NCI-H460 (cell line): ENCODE data around the gene AGAP2. TPM values are rescaled to one million over a fixed set of nuclear protein-coding genes. Genes with fewer than 3 reads are reported as not detected.

Source experiments
- DNase-seq: peaks from one replicate; pipeline ENCODE4 v3.0.0-alpha.2; 2016; ENCODE audit warnings: low read depth; ENCODE audit errors: extremely low read depth
- total RNA-seq: library from RNA; depleted of rRNA; stranded (reverse); fragments of >200 nt; shearing (Covaris generic); gene quantifications from 2 replicates; pipeline ENCODE4 v1.2.3, GENCODE V29; 2014

AGAP2 gene
- total RNA-seq, 1 experiment from 2014 or later: not detected

DNA sequence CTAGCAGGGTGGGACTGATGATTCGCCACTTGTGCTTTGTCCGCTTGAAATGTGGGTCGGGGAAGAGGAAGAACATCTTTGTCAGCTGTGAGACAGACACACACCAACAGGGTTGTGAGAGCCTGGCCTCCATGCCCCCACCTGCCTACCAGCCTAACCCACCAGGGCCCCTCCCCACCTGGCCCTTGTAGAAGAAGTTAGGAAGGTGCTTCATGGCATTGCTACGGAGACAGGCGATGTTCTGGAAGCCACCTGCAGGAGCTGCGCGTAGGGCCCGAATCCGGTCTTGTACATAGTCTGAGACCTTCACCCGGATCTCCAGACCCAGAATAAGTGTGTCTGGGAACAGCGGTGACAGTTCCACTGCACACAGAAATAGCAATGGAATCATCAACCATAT lies 31.1 kb upstream of the AGAP2 start:
- no peak for DNase-seq

DNA sequence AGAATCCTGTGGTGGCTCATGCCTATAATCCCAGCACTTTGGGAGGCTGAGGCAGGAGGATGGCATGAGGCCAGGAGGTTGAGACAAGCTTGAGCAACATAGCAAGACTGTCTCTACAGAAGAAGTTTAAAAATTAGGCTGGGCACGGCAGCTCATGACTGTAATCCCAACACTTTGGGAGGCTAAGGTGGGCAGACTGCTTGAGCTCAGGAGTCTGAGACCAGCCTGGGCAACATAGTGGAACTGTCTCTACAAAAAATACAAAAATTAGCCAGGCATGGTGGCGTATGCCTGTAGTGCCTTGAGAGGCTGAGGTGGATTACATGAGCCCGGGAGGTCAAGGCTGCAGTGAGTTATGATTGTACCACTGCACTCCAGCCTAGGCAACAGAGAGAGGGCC lies 29.3 kb upstream of the AGAP2 start:
- DNase-seq: no peak

DNA sequence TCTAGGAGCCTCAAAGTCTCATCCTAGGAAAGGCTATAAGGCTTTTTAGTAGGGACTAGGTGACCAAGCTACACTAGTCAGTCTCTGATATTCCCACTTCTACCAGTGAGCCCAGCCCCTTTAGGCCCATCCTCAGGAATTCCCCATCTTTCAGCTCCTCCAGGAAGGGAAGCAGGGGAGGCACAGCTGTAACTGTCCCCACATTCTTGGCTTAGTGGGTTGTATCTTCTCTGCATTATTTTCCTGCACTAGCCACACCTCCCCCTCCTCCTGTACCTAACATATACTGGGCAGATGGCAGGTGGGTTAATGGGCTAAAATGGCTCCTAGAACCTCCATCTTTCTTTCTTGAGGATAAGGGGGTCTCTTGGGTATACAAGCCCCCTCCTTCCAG lies 28.8 kb upstream of the AGAP2 start:
- no peak for DNase-seq

DNA sequence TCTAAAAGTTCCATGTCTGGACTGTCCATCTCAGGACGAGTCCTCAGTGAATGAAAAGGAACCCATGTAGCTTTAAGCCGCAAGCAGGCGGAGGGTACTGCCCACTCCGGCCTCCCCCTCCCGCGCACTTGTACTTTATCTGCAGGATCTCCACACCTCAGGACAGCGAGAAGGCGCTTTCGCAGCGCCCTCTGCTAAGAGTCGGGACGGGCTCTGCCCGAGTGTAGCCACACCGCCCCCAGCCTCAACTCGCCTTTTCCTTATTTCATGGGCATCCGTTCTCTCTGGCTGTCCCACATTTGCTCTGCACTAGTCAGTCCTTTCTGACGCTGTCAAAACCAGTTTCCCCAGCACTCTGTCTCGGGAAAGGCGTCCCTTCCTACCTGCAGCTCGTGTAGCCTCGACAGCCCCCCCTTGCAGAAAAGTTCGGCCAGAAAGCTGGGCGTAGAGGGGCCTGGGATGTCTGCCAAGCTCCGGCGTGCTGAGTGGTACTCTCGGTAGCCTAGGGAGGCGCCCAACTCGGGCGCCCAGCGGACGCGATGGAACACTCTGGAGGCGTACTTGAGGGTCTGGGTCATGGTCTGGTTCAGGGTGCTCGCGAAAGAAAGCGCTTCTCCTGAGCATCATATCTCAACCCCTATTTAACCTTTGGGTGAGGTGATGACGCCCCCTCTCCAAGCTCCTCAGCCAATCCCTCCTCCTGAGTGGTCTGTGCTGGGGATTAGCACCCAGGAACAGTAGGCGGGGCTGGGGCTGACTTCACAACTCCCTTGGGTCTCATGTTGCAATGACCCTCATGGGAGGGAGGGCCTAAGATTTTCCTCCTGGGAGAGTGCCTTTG lies 28.1 kb upstream of the AGAP2 start, which contains the start of gene CYP27B1:
Gene CYP27B1 (minus strand): TSS at position 615 of the 841 bp plus-strand sequence. CDS start 37 bp downstream, at position 578.
- DNase-seq: peak; percentile 64

DNA sequence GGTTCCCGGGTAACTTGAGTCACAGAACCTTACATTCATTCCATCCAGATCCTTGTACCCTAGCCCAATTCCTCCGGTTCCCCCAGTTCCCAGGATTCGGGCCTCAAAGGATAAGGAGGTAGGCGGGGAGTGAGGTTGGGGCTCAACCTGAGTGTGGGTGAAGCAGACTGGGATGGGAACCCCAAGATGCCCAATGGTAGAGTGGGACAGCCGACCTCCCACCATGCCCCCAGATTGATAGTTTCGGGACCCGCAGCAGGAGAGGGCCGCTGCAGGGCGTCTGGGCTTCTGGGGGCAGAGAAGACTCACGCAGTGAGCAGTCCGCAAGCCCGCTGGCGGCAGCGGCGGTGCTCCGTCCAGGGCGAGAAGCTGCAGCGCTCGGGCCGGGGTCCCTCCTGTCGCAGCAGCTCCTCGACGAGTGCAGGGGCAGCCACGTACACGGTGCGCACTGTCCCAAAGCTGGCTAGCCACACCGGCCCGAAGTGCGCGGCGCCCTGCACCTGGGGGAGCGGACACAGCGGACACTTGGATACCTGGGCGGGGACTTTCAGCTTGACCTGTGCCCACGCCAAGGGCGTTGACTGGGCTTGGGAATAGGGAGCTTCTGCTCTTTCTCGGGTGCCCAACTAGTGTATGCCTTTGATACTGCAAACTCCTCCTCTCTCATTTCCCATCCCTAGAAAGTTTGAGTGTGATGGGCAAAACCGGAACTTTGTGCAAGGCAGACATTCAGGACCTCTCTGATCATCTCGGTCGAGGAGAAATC lies 27.3 kb upstream of the AGAP2 start:
- DNase-seq: no peak

DNA sequence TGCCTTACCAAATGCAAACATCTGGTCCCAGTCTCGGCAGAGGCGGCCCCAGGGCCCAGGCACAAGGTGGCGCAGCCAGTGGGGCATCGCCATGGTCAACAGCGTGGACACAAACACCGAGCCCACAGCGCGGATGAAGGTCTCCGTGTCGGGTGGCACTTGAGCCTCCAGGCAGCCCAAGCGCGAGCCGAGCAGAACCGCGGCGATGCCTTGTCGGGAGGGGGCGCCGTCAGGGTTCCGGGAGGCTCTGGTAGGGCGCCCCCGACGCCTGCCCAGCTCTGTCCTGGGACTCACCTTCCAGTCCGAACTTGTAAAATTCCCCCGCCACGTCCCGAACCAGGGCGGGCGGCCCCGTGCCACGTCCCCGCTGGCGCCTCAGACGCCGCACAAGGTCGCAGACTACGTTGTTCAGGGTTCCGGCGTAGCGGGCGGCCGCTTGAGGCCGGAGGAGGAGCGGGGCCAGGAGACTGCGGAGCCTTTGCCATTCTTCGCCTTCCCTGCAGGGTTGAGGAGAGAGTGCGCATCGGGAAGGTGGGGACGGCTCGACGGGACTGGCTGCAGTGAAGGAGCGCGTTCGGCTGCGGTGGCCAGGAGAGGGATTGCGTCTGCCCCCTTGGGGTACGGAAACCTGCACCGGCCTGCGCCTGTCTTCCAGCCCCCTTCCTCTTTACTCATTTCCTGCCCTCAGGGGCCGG lies 26.6 kb upstream of the AGAP2 start:
- DNase-seq: no peak

DNA sequence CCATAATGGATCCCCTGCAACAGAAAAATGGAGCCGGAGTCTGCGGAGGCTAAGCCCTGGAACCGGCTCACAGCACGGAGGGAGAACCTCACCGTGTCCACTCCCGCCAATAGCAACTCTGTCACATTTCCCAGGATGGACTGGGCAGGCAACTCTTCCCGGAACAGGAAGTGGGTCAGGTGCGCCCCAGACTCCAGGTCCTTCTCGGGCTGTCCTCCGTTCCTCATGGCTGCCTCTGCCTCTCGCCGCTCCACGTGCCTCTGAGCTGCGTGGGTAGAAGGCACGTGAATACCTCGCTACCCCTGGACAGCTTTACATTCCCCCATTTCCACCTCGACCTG lies 26.1 kb upstream of the AGAP2 start:
- no peak for DNase-seq

DNA sequence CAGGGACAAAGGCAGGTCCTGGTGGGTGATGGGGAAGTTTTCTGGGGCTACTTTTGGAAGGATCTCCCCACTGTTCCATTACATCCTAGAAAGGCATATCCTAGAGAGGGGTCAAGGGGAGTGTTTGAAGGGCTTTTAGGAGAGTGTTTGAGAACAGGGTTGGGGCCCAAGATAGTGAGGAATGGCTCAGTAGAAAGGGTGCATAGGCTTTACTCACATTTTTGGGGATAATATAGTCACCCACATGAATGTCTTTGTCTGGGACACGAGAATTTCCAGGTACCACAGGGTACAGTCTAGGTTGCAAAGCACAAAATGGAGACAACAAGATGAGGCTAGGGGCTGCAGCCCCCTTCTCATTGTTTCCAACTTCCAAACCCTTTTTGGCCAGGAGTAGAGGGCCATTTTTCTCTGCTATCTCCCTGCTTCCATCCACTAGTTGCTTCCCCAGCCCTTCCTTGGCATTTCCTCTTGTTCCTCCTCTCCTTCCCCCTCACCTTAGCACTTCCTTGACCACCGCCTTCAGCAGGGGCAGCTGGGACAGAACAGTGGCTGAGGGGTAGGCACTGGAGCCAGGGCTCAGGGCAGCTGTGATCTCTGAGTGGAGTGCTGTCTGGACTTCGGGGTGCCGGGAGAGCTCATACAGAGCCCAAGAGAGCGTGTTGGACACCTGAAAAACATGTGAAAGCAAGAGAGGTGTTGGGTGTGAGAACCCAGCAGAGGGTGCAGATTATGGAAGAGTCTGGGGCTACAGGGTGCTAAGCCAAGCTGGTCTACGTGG lies 25.5 kb upstream of the AGAP2 start:
- DNase-seq: no peak

DNA sequence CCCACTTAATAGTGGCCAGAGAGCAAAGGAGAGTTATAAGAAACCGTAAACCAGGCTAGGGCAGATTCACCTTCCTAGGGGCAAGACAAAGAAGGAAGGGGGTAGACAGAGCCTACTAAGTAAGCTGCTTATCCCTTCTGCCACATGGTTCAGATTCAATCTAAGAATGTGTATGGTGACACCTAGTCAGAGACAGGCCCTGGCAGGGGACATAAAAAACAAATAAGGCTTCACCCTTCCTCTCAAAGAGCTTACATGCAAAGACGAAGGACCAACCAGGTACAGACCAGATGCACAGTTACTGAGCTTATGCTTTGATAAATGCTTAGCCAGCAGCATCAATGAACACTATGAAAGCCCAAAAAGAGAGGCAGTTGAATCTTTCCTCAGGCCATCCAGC lies 23.9 kb upstream of the AGAP2 start:
- no peak for DNase-seq

DNA sequence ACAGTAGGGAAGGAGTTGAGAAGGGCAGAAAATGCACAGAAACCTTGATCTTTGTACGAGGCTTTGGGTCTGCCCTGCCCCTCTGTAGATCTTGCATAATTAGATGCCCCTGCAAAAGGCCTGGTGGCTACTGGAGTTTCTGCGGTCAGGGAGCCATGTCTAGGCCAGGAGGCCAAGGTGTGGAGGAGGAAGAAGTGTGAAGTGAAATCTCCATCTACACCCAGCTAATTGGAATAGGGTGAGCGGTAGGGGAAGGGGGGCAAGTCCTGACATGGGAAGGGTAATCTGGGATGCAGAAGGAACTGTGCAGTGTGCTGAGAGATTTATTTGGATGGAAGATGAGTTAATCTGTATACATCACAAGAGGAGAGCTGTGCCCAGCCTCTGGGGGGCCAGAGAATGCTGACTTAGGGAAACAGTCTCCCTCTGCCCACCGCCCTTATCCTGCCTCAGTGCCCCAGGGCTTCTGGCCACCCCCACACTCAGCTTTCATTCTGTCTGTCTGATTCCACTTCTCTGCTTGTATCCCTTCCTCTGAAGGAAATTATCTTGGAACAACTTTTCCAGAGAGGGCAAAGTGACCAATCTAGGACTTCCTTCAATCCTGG lies 23.0 kb upstream of the AGAP2 start:
- DNase-seq: no peak

DNA sequence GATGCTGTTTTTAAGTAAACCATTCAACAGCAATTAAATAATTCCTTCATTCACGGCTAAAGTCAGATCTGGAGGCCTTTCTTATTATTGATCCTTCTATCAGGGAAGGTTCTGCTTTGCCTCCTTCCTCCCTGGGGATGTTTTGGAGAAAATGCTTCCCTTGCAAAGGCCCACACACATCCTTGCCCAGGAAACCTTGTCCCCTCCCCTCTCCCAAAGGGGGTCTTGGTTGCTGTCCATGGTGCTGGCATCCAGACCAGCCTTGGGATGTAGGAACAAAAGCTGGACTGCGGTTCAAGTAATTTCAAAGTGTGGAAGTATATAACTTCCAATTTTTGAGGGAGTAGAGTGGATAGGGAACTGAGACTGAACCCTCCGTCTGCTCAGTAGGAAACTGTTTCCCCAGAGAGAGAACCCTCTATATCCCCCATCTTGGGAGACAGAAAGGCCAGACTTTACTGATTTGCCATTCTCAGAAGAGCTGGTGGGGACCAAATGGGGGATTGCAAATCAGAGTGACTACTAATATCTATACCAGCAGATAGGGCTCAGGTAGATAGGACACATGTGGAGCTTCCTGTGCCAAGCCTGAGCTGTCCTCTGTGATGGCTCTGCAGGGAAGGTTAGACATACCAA lies 21.9 kb upstream of the AGAP2 start:
- no peak for DNase-seq

DNA sequence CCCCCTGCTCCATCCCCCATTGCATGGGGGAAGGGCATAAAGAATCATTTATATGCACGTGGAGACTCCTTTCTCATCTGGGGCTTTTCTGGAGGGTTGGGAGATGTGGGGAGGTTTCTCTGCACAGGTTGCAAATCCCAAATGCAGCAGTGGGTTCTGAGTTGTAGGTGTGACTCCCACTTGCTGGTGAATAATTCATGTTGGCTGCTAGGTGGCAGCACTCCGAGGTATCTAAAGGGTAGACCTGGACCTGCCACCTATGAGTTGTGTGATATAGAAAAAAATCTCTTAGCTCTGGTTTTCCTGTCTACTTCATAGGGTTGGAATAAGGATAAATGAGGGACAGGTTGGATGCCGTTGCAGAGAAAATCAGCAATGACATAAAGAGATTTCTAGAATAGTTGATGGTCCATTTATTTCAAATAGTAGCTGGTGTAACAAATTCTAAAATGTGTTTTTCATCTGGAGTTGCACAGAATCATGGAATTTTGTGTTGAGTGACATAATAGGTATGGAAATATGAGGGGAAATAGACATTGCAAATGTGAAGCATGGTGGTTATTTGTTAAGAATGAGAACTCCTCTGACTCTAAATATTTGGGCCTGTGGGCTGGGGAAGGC lies 20.9 kb upstream of the AGAP2 start:
- no peak for DNase-seq

DNA sequence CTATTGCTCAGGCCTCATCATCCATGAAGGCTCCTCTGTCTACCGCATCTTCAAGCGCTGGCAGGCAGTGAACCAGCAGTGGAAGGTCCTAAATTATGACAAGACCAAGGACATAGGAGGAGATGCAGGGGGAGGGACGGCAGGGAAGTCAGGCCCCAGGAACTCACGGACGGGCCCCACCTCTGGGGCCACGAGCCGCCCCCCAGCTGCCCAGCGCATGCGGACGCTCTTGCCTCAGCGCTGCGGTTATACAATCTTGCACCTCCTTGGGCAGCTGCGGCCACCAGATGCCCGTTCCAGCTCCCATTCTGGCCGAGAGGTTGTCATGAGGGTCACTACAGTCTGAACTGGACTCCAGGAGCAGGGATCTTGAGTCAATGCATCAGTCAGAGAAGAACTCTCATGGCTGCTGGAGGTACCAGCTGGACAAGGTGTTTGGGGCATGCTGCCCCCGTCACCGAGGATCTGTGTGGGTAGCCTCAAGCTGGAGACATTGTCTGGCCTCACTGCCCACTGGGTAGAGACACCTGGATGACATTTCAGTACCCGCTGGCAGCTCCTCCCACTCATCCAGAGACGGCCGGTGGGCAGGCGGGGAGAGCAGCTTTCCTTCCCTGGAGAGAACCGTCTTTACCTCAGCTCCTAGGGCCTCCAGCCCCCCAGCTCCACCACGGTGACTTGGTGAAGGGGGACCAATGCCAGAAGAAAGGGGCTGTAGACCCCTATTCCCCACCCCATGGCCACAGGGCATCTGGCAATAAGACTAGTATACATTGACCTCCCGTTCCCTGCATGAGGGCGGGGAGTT lies 20.2 kb upstream of the AGAP2 start:
- no peak for DNase-seq

DNA sequence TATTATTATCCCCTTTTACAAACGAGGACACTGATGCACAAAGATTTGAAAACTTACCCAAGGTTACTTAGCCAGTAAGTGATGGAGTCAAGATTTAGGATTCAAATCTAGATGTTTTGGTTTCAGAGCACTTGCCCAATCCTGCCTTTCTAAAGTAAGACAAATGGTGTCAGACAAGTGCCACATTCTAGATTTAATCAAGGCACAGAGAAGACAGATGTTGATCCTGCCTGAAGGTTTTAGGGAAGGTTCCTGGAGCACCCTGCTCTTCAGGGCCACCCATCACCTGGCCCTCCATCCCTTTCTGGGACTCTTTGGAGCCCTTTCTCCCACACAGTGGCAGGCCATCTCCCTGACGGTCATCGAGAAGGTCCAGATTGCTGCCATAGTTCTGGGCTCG lies 19.2 kb upstream of the AGAP2 start:
- no peak for DNase-seq

DNA sequence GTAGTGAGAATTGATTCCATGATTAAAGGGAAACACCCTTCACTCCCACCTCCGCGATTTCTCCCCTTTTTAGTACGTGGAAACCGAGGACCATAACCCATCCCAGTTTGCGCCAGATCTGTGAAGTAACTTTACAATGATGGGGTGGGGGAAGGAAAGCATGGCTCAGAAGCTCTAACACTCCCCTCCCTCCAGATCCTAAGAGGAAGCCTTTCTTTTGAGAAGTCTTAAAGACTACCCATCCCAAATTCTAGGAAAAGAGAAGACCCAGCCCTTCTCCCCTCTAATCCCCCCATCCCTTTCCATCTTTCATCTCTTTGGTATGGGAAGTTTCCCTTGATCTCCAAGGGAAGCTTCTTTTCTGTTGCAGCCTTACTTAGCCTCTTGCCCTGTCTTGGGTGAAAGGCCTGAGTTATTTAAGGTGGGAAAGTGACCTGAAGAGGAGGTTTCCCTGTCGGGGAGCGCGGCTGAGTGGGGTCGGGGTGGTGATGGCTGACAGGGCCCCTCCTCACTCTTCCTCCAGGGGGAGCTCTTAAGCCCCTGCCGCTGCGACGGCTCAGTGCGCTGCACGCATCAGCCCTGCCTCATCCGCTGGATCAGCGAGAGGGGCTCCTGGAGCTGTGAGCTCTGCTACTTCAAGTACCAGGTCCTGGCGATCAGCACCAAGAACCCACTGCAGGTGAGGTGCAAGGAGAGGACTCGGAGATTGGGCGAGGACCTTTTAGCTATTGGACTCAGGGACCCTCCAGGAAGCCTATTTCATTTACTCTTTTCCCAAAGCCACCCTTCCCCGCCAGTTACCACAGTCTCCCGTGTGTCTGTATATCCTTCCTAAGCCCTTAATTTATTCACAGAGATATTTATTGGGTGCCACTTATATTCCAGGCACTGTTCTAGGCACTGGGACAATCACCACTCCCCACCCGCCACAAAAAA lies 18.1 kb upstream of the AGAP2 start:
- DNase-seq: no peak

DNA sequence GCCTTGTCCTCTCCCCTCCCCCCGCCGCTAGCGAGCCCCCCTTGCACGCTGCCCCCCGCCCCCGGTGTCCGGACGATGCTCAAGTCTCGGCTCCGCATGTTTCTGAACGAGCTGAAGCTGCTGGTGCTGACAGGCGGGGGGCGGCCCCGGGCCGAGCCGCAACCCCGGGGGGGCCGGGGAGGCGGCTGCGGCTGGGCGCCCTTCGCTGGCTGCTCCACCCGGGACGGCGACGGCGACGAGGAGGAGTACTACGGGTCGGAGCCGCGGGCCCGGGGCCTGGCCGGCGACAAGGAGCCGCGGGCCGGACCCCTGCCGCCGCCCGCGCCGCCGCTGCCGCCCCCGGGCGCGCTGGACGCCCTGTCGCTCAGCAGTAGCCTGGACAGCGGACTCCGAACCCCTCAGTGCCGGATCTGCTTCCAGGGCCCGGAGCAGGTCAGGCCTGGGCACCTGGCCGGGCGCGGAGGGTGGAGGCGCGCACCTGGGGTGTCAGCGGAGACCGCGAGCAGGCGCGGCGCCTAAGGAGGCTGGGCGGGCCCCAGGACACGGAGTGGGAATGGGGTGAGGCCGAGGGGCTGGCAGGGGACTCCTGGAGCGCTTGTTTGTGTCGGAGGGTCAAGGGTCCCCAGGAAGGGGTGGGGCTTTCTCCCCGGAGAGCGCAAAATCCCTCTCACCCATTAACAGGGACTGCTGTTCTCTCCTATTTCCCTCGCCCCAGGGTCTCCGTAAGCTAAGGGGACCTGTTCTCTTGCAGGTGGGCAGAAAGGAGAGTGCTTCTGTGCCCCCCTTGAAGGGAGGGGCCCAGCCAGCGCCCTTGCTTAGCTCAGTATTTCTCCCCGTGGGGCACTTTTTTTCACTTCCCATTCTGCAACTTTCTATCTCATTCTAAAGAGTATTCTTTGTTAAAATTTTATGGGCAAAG lies 17.2 kb upstream of the AGAP2 start:
- DNase-seq: no peak

DNA sequence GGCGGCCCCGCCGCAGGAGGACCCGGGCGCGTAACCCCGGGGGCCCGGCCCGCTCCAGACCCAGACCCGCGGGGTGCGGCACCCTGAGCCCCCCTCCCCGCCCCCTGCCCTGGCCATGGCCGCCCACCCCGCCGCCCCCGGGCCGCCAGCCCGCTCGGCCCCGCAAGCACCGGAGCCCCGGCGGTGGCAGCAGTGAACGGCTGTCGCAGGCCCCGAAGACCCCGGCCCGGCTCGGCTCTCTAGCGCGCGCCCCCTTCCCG lies 16.6 kb upstream of the AGAP2 start:
- no peak for DNase-seq
